Measurements from ENCODE around the gene GPX1.

DNA sequence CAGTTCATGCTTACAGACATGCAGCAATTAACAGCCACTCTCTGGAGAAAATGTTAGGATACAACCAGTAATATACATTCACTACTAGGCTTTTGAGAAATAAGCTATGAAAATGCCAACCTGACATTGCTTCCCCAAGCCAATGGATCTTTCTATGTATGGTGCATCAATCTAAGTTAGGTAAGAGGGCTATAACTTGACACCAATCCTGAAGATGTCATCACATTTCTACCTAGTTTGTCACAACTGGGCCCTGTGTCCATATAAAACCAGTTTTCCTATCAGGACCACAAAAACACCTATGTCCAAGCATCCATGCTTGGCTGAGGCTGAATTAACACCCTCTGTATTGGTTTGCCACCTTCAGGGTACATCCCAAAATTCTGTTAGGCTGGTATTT is 13.8 kb upstream of the GPX1 start:
- TF ChIP-seq, protein P1, sequence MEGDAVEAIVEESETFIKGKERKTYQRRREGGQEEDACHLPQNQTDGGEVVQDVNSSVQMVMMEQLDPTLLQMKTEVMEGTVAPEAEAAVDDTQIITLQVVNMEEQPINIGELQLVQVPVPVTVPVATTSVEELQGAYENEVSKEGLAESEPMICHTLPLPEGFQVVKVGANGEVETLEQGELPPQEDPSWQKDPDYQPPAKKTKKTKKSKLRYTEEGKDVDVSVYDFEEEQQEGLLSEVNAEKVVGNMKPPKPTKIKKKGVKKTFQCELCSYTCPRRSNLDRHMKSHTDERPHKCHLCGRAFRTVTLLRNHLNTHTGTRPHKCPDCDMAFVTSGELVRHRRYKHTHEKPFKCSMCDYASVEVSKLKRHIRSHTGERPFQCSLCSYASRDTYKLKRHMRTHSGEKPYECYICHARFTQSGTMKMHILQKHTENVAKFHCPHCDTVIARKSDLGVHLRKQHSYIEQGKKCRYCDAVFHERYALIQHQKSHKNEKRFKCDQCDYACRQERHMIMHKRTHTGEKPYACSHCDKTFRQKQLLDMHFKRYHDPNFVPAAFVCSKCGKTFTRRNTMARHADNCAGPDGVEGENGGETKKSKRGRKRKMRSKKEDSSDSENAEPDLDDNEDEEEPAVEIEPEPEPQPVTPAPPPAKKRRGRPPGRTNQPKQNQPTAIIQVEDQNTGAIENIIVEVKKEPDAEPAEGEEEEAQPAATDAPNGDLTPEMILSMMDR (IDR thresholded peaks at IDR 0.05), result no peak
- TF ChIP-seq POLR2A (IDR thresholded peaks at IDR 0.05), result no peak
